Activated T-cell treated with anti-CD3 and anti-CD28 coated beads, Interleukin-2, amount 50 U/mL, for 72 hours (primary cell): ENCODE results near the gene SLC8A1. TPM values are rescaled to one million over a fixed set of nuclear protein-coding genes. Genes with fewer than 3 reads are reported as not detected.

Experiments
- ATAC-seq, 2 donors: fragments of 150-1000 bp; cut with Tn5 transposase; replicated peaks in 1 of 2; 2 replicates each; pipeline ENCODE4 v1.10.0; 2021; ENCODE audit warnings: moderate library complexity in 2 of 2, mild to moderate bottlenecking in 1 of 2
- DNase-seq, 2 donors: peaks; one replicate each; pipeline ENCODE4 v3.0.0; 2021 to 2022; ENCODE audit warnings: mixed read lengths in 1 of 2
- H3K27ac Mint-ChIP-seq: one replicate; pipeline ENCODE4 v1.8.0; 2022; ENCODE audit warnings: mild to moderate bottlenecking, moderate library complexity, mixed read lengths
- H3K27me3 Mint-ChIP-seq: one replicate; pipeline ENCODE4 v1.8.0; 2022; ENCODE audit warnings: low read depth, mixed read lengths
- H3K36me3 Mint-ChIP-seq, 2 donors: one replicate each; pipeline ENCODE4 v1.8.0; 2022; ENCODE audit warnings: mixed read lengths in 2 of 2, mild to moderate bottlenecking in 1 of 2; ENCODE audit not compliant: insufficient read depth in 2 of 2
- H3K4me1 Mint-ChIP-seq: one replicate; pipeline ENCODE4 v1.8.0; 2022; ENCODE audit warnings: low read depth, mixed read lengths
- H3K4me3 Mint-ChIP-seq, 2 donors: one replicate each; pipeline ENCODE4 v1.8.0; 2022; ENCODE audit warnings: mild to moderate bottlenecking in 2 of 2, mixed read lengths in 2 of 2, moderate library complexity in 2 of 2
- H3K9me3 Mint-ChIP-seq, 2 donors: one replicate each; pipeline ENCODE4 v1.8.0; 2022; ENCODE audit warnings: mixed read lengths in 2 of 2
- total RNA-seq, 2 donors: library from RNA; stranded (reverse); gene quantifications; one replicate each; pipeline ENCODE4 v1.2.3, GENCODE V29; 2022

SLC8A1 gene
- total RNA-seq, 2 donors from 2014 or later = 0.58 to 1.9 TPM

- Mint-ChIP-seq H3K36me3 (peaks cover 4 to 6% of the 10 kb centered on the region in 2 donors), H3K4me3 (peak overlapping the region; percentile 76 to 93), H3K4me1 (peaks cover 27% of the 10 kb centered on the region), H3K27ac (no peak overlapping the region), H3K9me3 (peaks cover 0 to 3% of the 10 kb centered on the region in 2 donors), H3K27me3 (peaks cover 52% of the 10 kb centered on the region)
- ATAC-seq = no peak
- DNase-seq = no peak
Observed at GRCh38 chr2:40452786-40453185, 896 bp upstream of the SLC8A1 start.

- peaks cover 27% of the 10 kb centered on the region for H3K4me1 Mint-ChIP-seq
- H3K36me3 Mint-ChIP-seq = peaks cover 6% of the 10 kb centered on the region in 2 donors
- peaks cover 52% of the 10 kb centered on the region for H3K27me3 Mint-ChIP-seq
- peak; percentile 11 to 43 for ATAC-seq
- H3K9me3 Mint-ChIP-seq = peaks cover 0 to 3% of the 10 kb centered on the region in 2 donors
- peak in 1 of 2 donors; percentile 0 for DNase-seq
- H3K4me3 Mint-ChIP-seq = peak overlapping the region; percentile 76 to 82
- no peak overlapping the region for H3K27ac Mint-ChIP-seq
Observed at GRCh38 chr2:40450796-40451430, 977 bp downstream of the SLC8A1 start.

- peaks cover 27% of the 10 kb centered on the region for H3K4me1 Mint-ChIP-seq
- no peak overlapping the region for H3K27ac Mint-ChIP-seq
- no peaks in the 10 kb centered on the region for H3K9me3 Mint-ChIP-seq
- ATAC-seq = peak in 1 of 2 donors; percentile 34
- H3K4me3 Mint-ChIP-seq = peak overlapping the region; percentile 76 to 82
- DNase-seq = peak in 1 of 2 donors; percentile 1
- peaks cover 45% of the 10 kb centered on the region for H3K27me3 Mint-ChIP-seq
- peaks cover 6% of the 10 kb centered on the region in 2 donors for H3K36me3 Mint-ChIP-seq
Observed at GRCh38 chr2:40450066-40450795, 1.7 kb downstream of the SLC8A1 start.

GRCh38 chr2:40448476-40449079, 3.3 kb downstream of the SLC8A1 start:
- ATAC-seq (no peak), DNase-seq (peak in 1 of 2 donors; percentile 24)
- Mint-ChIP-seq H3K36me3 (peaks cover 6% of the 10 kb centered on the region in 2 donors), H3K4me3 (no peak overlapping the region), H3K4me1 (peaks cover 27% of the 10 kb centered on the region), H3K27ac (no peak overlapping the region), H3K27me3 (peaks cover 36% of the 10 kb centered on the region), H3K9me3 (no peaks in the 10 kb centered on the region)

- peaks cover 0 to 2% of the 10 kb centered on the region in 2 donors for H3K36me3 Mint-ChIP-seq
- no peaks in the 10 kb centered on the region for H3K9me3 Mint-ChIP-seq
- H3K27ac Mint-ChIP-seq = no peak overlapping the region
- H3K4me1 Mint-ChIP-seq = peaks cover 6% of the 10 kb centered on the region
- no peak overlapping the region for H3K4me3 Mint-ChIP-seq
- H3K27me3 Mint-ChIP-seq = peaks cover 8% of the 10 kb centered on the region
- no peak for DNase-seq
- ATAC-seq = no peak
Observed at GRCh38 chr2:40445467-40445866, 6.4 kb downstream of the SLC8A1 start.

GRCh38 chr2:40440835-40441234, 11.1 kb downstream of the SLC8A1 start:
- Mint-ChIP-seq H3K4me1 (peaks cover 7% of the 10 kb centered on the region), H3K27ac (no peak overlapping the region), H3K4me3 (no peak overlapping the region), H3K36me3 (no peaks in the 10 kb centered on the region), H3K27me3 (peaks cover 12% of the 10 kb centered on the region), H3K9me3 (peaks cover 0 to 2% of the 10 kb centered on the region in 2 donors)
- ATAC-seq (no peak), DNase-seq (no peak)

GRCh38 chr2:40439473-40439872, 12.4 kb downstream of the SLC8A1 start:
- Mint-ChIP-seq H3K36me3 (no peaks in the 10 kb centered on the region), H3K27me3 (peaks cover 12% of the 10 kb centered on the region), H3K4me1 (peaks cover 7% of the 10 kb centered on the region), H3K9me3 (peaks cover 0 to 2% of the 10 kb centered on the region in 2 donors), H3K4me3 (peak overlapping the region in 1 of 2 donors; percentile 5), H3K27ac (no peak overlapping the region)
- ATAC-seq (peak; percentile 15 to 47), DNase-seq (no peak)

- H3K27ac Mint-ChIP-seq = no peak overlapping the region
- DNase-seq = no peak
- H3K27me3 Mint-ChIP-seq = peaks cover 12% of the 10 kb centered on the region
- H3K9me3 Mint-ChIP-seq = peaks cover 0 to 2% of the 10 kb centered on the region in 2 donors
- no peak for ATAC-seq
- H3K4me1 Mint-ChIP-seq = peaks cover 7% of the 10 kb centered on the region
- no peak overlapping the region for H3K4me3 Mint-ChIP-seq
- H3K36me3 Mint-ChIP-seq = no peaks in the 10 kb centered on the region
Observed at GRCh38 chr2:40436093-40436475, 15.8 kb downstream of the SLC8A1 start.

- peaks cover 12% of the 10 kb centered on the region for H3K27me3 Mint-ChIP-seq
- H3K4me1 Mint-ChIP-seq = peaks cover 7% of the 10 kb centered on the region
- no peak for ATAC-seq
- DNase-seq = no peak
- no peak overlapping the region for H3K4me3 Mint-ChIP-seq
- H3K9me3 Mint-ChIP-seq = peaks cover 0 to 2% of the 10 kb centered on the region in 2 donors
- H3K36me3 Mint-ChIP-seq = no peaks in the 10 kb centered on the region
- H3K27ac Mint-ChIP-seq = no peak overlapping the region
Observed at GRCh38 chr2:40435426-40436092, 16.3 kb downstream of the SLC8A1 start.

- H3K9me3 Mint-ChIP-seq = peaks cover 0 to 2% of the 10 kb centered on the region in 2 donors
- ATAC-seq = no peak
- no peaks in the 10 kb centered on the region for H3K36me3 Mint-ChIP-seq
- peaks cover 7% of the 10 kb centered on the region for H3K4me1 Mint-ChIP-seq
- no peak overlapping the region for H3K27ac Mint-ChIP-seq
- DNase-seq = no peak
- no peak overlapping the region for H3K4me3 Mint-ChIP-seq
- peaks cover 12% of the 10 kb centered on the region for H3K27me3 Mint-ChIP-seq
Observed at GRCh38 chr2:40434731-40435271, 17.1 kb downstream of the SLC8A1 start.

GRCh38 chr2:40433736-40434135, 18.2 kb downstream of the SLC8A1 start:
- peaks cover 5% of the 10 kb centered on the region for H3K27me3 Mint-ChIP-seq
- no peaks in the 10 kb centered on the region for H3K36me3 Mint-ChIP-seq
- peaks cover 0 to 5% of the 10 kb centered on the region in 2 donors for H3K9me3 Mint-ChIP-seq
- no peak overlapping the region for H3K4me3 Mint-ChIP-seq
- H3K4me1 Mint-ChIP-seq = peaks cover 3% of the 10 kb centered on the region
- H3K27ac Mint-ChIP-seq = no peak overlapping the region
- DNase-seq (no peak), ATAC-seq (no peak)

GRCh38 chr2:40432921-40433483, 18.9 kb downstream of the SLC8A1 start:
- Mint-ChIP-seq H3K27me3 (no peaks in the 10 kb centered on the region), H3K27ac (no peak overlapping the region), H3K4me3 (no peak overlapping the region), H3K4me1 (no peaks in the 10 kb centered on the region), H3K9me3 (peaks cover 1 to 5% of the 10 kb centered on the region in 2 donors), H3K36me3 (no peaks in the 10 kb centered on the region)
- ATAC-seq (no peak), DNase-seq (no peak)
